ENCODE measurements around the gene PPY.
A peak's percentile ranks its signal among the peaks of the same experiment; 100 is the strongest.

The PPY gene

GRCh38 chr17:43907425-43907981 lies 34.8 kb downstream of the PPY start, which contains the start of gene MPP2:
Gene MPP2, minus strand, starts transcription at chr17:43907536. Its CDS starts 3,076 bp downstream, at chr17:43904460.
- TF ChIP-seq ZFX (IDR thresholded peaks at IDR 0.05), result no peak
- TF ChIP-seq CTCF (conservative IDR thresholded peaks at IDR 0.05), result no peak
- no peak within 1 kb of the TSS for H3K27ac ChIP-seq

- TF ChIP-seq ZFX (IDR thresholded peaks at IDR 0.05), result no peak
- TF ChIP-seq CTCF (conservative IDR thresholded peaks at IDR 0.05), result no peak
- no peak overlapping the region for H3K27ac ChIP-seq
Measured at GRCh38 chr17:43906951-43907424, 35.3 kb downstream of the PPY start.

GRCh38 chr17:43905985-43906852 lies 36.1 kb downstream of the PPY start:
- no peak overlapping the region for H3K27ac ChIP-seq
- TF ChIP-seq CTCF (conservative IDR thresholded peaks at IDR 0.05), result no peak
- no peak for TF ChIP-seq ZFX (IDR thresholded peaks at IDR 0.05)

- H3K27ac ChIP-seq, result no peak overlapping the region
- TF ChIP-seq CTCF (conservative IDR thresholded peaks at IDR 0.05) (no peak), ZFX (IDR thresholded peaks at IDR 0.05) (no peak)
Measured at GRCh38 chr17:43905400-43905984, 36.8 kb downstream of the PPY start.

GRCh38 chr17:43901861-43902589 lies 40.3 kb downstream of the PPY start:
- TF ChIP-seq CTCF (conservative IDR thresholded peaks at IDR 0.05) (no peak), ZFX (IDR thresholded peaks at IDR 0.05) (no peak)

GRCh38 chr17:43900858-43901754 lies 41.2 kb downstream of the PPY start:
- TF ChIP-seq CTCF (conservative IDR thresholded peaks at IDR 0.05) (no peak), ZFX (IDR thresholded peaks at IDR 0.05) (no peak)
- peak overlapping the region; percentile 64 for H3K27ac ChIP-seq

More at GRCh38 chr17:43901861-43902589, 40.3 kb downstream of the PPY start:
- H3K27ac ChIP-seq, result no peak overlapping the region
